Neural progenitor cell (in vitro differentiated cells): ENCODE results near the gene VSIG10L. TPM values are rescaled to one million over a fixed set of nuclear protein-coding genes. Genes with fewer than 3 reads are reported as not detected.

Experiments
- DNase-seq: peaks from one replicate; pipeline ENCODE4 v3.0.0-alpha.2; 2016; ENCODE audit warnings: low spot score
- H2AFZ ChIP-seq: fragments of 200-600 bp; sonication (generic); replicated peaks from 2 replicates; pipeline ENCODE4 v1.6.1; 2016; ENCODE audit warnings: antibody characterized with exemption
- H3F3A ChIP-seq: fragments of 200-600 bp; sonication (generic); 2 replicates; pipeline ENCODE4 v1.6.1; 2016; ENCODE audit warnings: antibody characterized with exemption, low read depth
- H3K27ac ChIP-seq: fragments of 200-600 bp; sonication (generic); 2 replicates; pipeline ENCODE4 v1.5.1; 2016; ENCODE audit warnings: mild to moderate bottlenecking
- H3K27me3 ChIP-seq: fragments of 200-600 bp; sonication (generic); 2 replicates; pipeline ENCODE4 v1.6.1; 2016; ENCODE audit warnings: mild to moderate bottlenecking, moderate library complexity
- H3K36me3 ChIP-seq: fragments of 200-600 bp; sonication (generic); 2 replicates; pipeline ENCODE4 v1.5.1; 2016
- H3K4me1 ChIP-seq: fragments of 200-600 bp; sonication (generic); 2 replicates; pipeline ENCODE4 v1.6.1; 2016; ENCODE audit warnings: mixed run types
- H3K4me2 ChIP-seq: fragments of 200-600 bp; sonication (generic); 2 replicates; pipeline ENCODE4 v1.6.1; 2016
- H3K4me3 ChIP-seq: fragments of 200-600 bp; sonication (generic); 2 replicates; pipeline ENCODE4 v1.5.1; 2016
- H3K79me2 ChIP-seq: fragments of 200-600 bp; sonication (generic); 2 replicates; pipeline ENCODE4 v1.6.1; 2016; ENCODE audit warnings: low read depth
- H3K9ac ChIP-seq: fragments of 200-600 bp; sonication (generic); 2 replicates; pipeline ENCODE4 v1.6.1; 2016
- H3K9me3 ChIP-seq: fragments of 200-600 bp; sonication (generic); 2 replicates; pipeline ENCODE4 v1.5.1; 2016; ENCODE audit warnings: low read depth
- H4K20me1 ChIP-seq: fragments of 200-600 bp; sonication (generic); 2 replicates; pipeline ENCODE4 v1.6.1; 2016; ENCODE audit warnings: low read depth
- H3K27ac Mint-ChIP-seq: 3 replicates; pipeline ENCODE4 v1.8.0; 2021; ENCODE audit warnings: mixed read lengths
- H3K27me3 Mint-ChIP-seq: 2 replicates; pipeline ENCODE4 v1.8.0; 2022; ENCODE audit warnings: low read depth, mild to moderate bottlenecking, inconsistent platforms, moderate library complexity, mixed read lengths; ENCODE audit not compliant: insufficient read depth
- H3K36me3 Mint-ChIP-seq: 3 replicates; pipeline ENCODE4 v1.8.0; 2021; ENCODE audit warnings: mixed read lengths
- H3K4me1 Mint-ChIP-seq: 3 replicates; pipeline ENCODE4 v1.8.0; 2021; ENCODE audit warnings: mixed read lengths
- H3K4me3 Mint-ChIP-seq: 3 replicates; pipeline ENCODE4 v1.8.0; 2021; ENCODE audit warnings: mild to moderate bottlenecking, moderate library complexity, mixed read lengths
- H3K9me3 Mint-ChIP-seq: 3 replicates; pipeline ENCODE4 v1.8.0; 2020; ENCODE audit warnings: mixed read lengths
- EZH2 ChIP-seq: fragments of 200-600 bp; sonication (generic); IDR thresholded peaks from 2 replicates; pipeline ENCODE4 v1.6.1; 2017; ENCODE audit warnings: antibody characterized with exemption, mild to moderate bottlenecking, moderate library complexity
- EZH2phosphoT487 ChIP-seq: fragments of 200-600 bp; sonication (generic); IDR thresholded peaks from 2 replicates; pipeline ENCODE4 v1.6.1; 2017; ENCODE audit warnings: antibody characterized with exemption
- total RNA-seq: library from RNA; depleted of rRNA; stranded (reverse); fragments of >200 nt; gene quantifications from 2 replicates; pipeline ENCODE4 v1.2.3, GENCODE V29; 2015; ENCODE audit warnings: low replicate concordance
- TF ChIP-seq, protein P1 (sequence below): fragments of 200-600 bp; sonication (generic); IDR thresholded peaks from 2 replicates; pipeline ENCODE4 v1.5.1; 2017; ENCODE audit warnings: antibody characterized with exemption, mild to moderate bottlenecking

VSIG10L gene
- total RNA-seq, 1 donor from 2014 or later = 2.7 TPM

- Mint-ChIP-seq H3K4me3 (no peak overlapping the region), H3K27ac (no peak overlapping the region), H3K9me3 (peaks cover 2% of the 10 kb centered on the region), H3K4me1 (peaks cover 17% of the 10 kb centered on the region), H3K36me3 (peaks cover 9% of the 10 kb centered on the region), H3K27me3 (peaks cover 11% of the 10 kb centered on the region)
- H3K4me1 ChIP-seq = no peaks in the 10 kb centered on the region
- no peaks in the 10 kb centered on the region for H3K9me3 ChIP-seq
- H3K27ac ChIP-seq = no peak overlapping the region
- H3F3A ChIP-seq = no peaks in the 10 kb centered on the region
- peaks cover 7% of the 10 kb centered on the region for H3K27me3 ChIP-seq
- no peak for DNase-seq
- H3K9ac ChIP-seq = no peak overlapping the region
- no peak for TF ChIP-seq EZH2
- TF ChIP-seq, protein P1, sequence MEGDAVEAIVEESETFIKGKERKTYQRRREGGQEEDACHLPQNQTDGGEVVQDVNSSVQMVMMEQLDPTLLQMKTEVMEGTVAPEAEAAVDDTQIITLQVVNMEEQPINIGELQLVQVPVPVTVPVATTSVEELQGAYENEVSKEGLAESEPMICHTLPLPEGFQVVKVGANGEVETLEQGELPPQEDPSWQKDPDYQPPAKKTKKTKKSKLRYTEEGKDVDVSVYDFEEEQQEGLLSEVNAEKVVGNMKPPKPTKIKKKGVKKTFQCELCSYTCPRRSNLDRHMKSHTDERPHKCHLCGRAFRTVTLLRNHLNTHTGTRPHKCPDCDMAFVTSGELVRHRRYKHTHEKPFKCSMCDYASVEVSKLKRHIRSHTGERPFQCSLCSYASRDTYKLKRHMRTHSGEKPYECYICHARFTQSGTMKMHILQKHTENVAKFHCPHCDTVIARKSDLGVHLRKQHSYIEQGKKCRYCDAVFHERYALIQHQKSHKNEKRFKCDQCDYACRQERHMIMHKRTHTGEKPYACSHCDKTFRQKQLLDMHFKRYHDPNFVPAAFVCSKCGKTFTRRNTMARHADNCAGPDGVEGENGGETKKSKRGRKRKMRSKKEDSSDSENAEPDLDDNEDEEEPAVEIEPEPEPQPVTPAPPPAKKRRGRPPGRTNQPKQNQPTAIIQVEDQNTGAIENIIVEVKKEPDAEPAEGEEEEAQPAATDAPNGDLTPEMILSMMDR = no peak
- no peak for TF ChIP-seq EZH2phosphoT487
- no peak overlapping the region for H3K4me2 ChIP-seq
- H3K4me3 ChIP-seq = no peak overlapping the region
- H3K79me2 ChIP-seq = no peaks in the 10 kb centered on the region
- no peaks in the 10 kb centered on the region for H3K36me3 ChIP-seq
- H2AFZ ChIP-seq = no peak overlapping the region
- peaks cover 4% of the 10 kb centered on the region for H4K20me1 ChIP-seq
Observed at GRCh38 chr19:51324167-51324481, 17.8 kb downstream of the VSIG10L start.

GRCh38 chr19:51323481-51324166 lies 18.3 kb downstream of the VSIG10L start:
- H3K36me3 Mint-ChIP-seq = peaks cover 9% of the 10 kb centered on the region
- Histone ChIP-seq H3K36me3 (no peaks in the 10 kb centered on the region), H3K79me2 (no peaks in the 10 kb centered on the region), H4K20me1 (peaks cover 4% of the 10 kb centered on the region), H3K27ac (no peak overlapping the region), H3K9me3 (no peaks in the 10 kb centered on the region), H3K9ac (no peak overlapping the region), H3K4me3 (no peak overlapping the region), H2AFZ (no peak overlapping the region), H3K4me1 (no peaks in the 10 kb centered on the region), H3K27me3 (peaks cover 7% of the 10 kb centered on the region), H3K4me2 (no peak overlapping the region), H3F3A (no peaks in the 10 kb centered on the region)
- H3K4me3 Mint-ChIP-seq = no peak overlapping the region
- H3K27me3 Mint-ChIP-seq = peaks cover 12% of the 10 kb centered on the region
- H3K27ac Mint-ChIP-seq = no peak overlapping the region
- no peak for TF ChIP-seq EZH2
- TF ChIP-seq EZH2phosphoT487 = no peak
- TF ChIP-seq, protein P1 = no peak
- H3K4me1 Mint-ChIP-seq = peaks cover 22% of the 10 kb centered on the region
- peaks cover 2% of the 10 kb centered on the region for H3K9me3 Mint-ChIP-seq
- DNase-seq = no peak

- no peak overlapping the region for H3K27ac Mint-ChIP-seq
- Histone ChIP-seq H2AFZ (no peak overlapping the region), H3K27ac (no peak overlapping the region), H4K20me1 (peaks cover 15% of the 10 kb centered on the region), H3K79me2 (no peaks in the 10 kb centered on the region), H3K9ac (no peak overlapping the region), H3K4me2 (no peak overlapping the region), H3K4me1 (no peaks in the 10 kb centered on the region), H3K9me3 (no peaks in the 10 kb centered on the region), H3K36me3 (no peaks in the 10 kb centered on the region), H3F3A (no peaks in the 10 kb centered on the region), H3K27me3 (no peaks in the 10 kb centered on the region), H3K4me3 (no peak overlapping the region)
- no peak for TF ChIP-seq EZH2phosphoT487
- TF ChIP-seq EZH2 = no peak
- TF ChIP-seq, protein P1 = no peak
- no peak for DNase-seq
- H3K36me3 Mint-ChIP-seq = peaks cover 7% of the 10 kb centered on the region
- peaks cover 20% of the 10 kb centered on the region for H3K4me1 Mint-ChIP-seq
- H3K4me3 Mint-ChIP-seq = no peak overlapping the region
- H3K9me3 Mint-ChIP-seq = no peaks in the 10 kb centered on the region
- peaks cover 11% of the 10 kb centered on the region for H3K27me3 Mint-ChIP-seq
Observed at GRCh38 chr19:51321799-51322198, 20.1 kb downstream of the VSIG10L start.
